ENCODE measurements around the gene SPOCK2. TPM values are rescaled to one million over a fixed set of nuclear protein-coding genes. Genes with fewer than 3 reads are reported as not detected.

The SPOCK2 gene
- total RNA-seq, 1 experiment from 2014 or later, result 1.8 TPM

- Histone ChIP-seq H4K91ac (ENCODE audit: insufficient read length, low read depth, low read length) (no peak overlapping the region), H2BK15ac (ENCODE audit: low read depth, low read length) (no peak overlapping the region), H2AFZ (ENCODE audit: low read length) (no peak overlapping the region), H3T11ph (ENCODE audit: low read length) (no peak overlapping the region), H3K27ac (ENCODE audit: insufficient read length, low read depth, low read length) (no peak overlapping the region), H4K20me1 (ENCODE audit: control insufficient read depth, insufficient read depth, insufficient read length) (no peaks in the 10 kb centered on the region), H3K9ac (ENCODE audit: extremely low read depth, insufficient read length, low read length) (no peak overlapping the region), H3K9me3 (ENCODE audit: control insufficient read depth, low read depth, low read length) (no peaks in the 10 kb centered on the region), H3K18ac (ENCODE audit: insufficient read length, low read depth, low read length) (no peak overlapping the region), H3K23me2 (ENCODE audit: insufficient read length, low read depth, low read length, poor library complexity, severe bottlenecking) (no peaks in the 10 kb centered on the region), H4K8ac (replicated peaks; ENCODE audit: insufficient read length, low read depth, low read length) (no peak overlapping the region), H2AK5ac (ENCODE audit: insufficient read length, low read length) (no peak overlapping the region), H3K4me2 (ENCODE audit: insufficient read depth, insufficient read length, low read length) (no peak overlapping the region), H3K79me1 (ENCODE audit: insufficient read depth, low read depth, low read length, poor library complexity, severe bottlenecking) (no peaks in the 10 kb centered on the region), H3K79me2 (ENCODE audit: insufficient read depth, low read length) (no peaks in the 10 kb centered on the region), H3K56ac (ENCODE audit: insufficient read length, low read depth, low read length) (no peak overlapping the region), H2BK20ac (ENCODE audit: low read depth, low read length, poor library complexity, severe bottlenecking) (no peak overlapping the region), H3K14ac (ENCODE audit: insufficient read depth, low read length) (no peak overlapping the region), H4K5ac (ENCODE audit: insufficient read length, low read depth, low read length) (no peak overlapping the region), H2BK5ac (ENCODE audit: insufficient read length, low read length) (no peak overlapping the region), H3K4ac (ENCODE audit: low read depth, low read length) (no peak overlapping the region), H3K4me1 (ENCODE audit: insufficient read depth, low read length) (no peaks in the 10 kb centered on the region), H2BK120ac (ENCODE audit: low read depth, low read length, poor library complexity, severe bottlenecking) (no peak overlapping the region), H3K27me3 (ENCODE audit: insufficient read depth, low read length) (no peaks in the 10 kb centered on the region), H3K23ac (ENCODE audit: insufficient read length, low read depth, low read length) (no peak overlapping the region), H2BK12ac (ENCODE audit: insufficient read length, low read depth, low read length) (no peak overlapping the region)
- Mint-ChIP-seq H3K4me1 (peaks cover 13 to 15% of the 10 kb centered on the region in 2 experiments), H3K4me3 (no peak overlapping the region), H3K9me3 (no peaks in the 10 kb centered on the region), H3K27ac (no peak overlapping the region), H3K36me3 (ENCODE audit: insufficient read depth in 1 of 3, low read depth in 3 of 3) (no peaks in the 10 kb centered on the region), H3K27me3 (ENCODE audit: low read depth) (peaks cover 10% of the 10 kb centered on the region)
- DNase-seq, result no peak
- no CpG with 5 or more reads among the region's 8 CpGs for WGBS (ENCODE audit: extremely low coverage, insufficient read length, low lambda C conversion rate)
- TF ChIP-seq, protein P1, sequence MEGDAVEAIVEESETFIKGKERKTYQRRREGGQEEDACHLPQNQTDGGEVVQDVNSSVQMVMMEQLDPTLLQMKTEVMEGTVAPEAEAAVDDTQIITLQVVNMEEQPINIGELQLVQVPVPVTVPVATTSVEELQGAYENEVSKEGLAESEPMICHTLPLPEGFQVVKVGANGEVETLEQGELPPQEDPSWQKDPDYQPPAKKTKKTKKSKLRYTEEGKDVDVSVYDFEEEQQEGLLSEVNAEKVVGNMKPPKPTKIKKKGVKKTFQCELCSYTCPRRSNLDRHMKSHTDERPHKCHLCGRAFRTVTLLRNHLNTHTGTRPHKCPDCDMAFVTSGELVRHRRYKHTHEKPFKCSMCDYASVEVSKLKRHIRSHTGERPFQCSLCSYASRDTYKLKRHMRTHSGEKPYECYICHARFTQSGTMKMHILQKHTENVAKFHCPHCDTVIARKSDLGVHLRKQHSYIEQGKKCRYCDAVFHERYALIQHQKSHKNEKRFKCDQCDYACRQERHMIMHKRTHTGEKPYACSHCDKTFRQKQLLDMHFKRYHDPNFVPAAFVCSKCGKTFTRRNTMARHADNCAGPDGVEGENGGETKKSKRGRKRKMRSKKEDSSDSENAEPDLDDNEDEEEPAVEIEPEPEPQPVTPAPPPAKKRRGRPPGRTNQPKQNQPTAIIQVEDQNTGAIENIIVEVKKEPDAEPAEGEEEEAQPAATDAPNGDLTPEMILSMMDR (conservative IDR thresholded peaks at IDR 0.05), result no peak
Observed at GRCh38 chr10:72037266-72037665, 51.1 kb downstream of the SPOCK2 start.
